HepG2 (cell line): Measurements from ENCODE around the gene BMAL1. TPM values are rescaled to one million over a fixed set of nuclear protein-coding genes. Genes with fewer than 3 reads are reported as not detected.

Source experiments
- ATAC-seq: fragments of 200-7000 bp; cut with Tn5 transposase; 3 replicates; pipeline ENCODE4 v1.9.1; 2020; ENCODE audit warnings: mild to moderate bottlenecking, moderate library complexity
- BruUV-seq: library from RNA; stranded (reverse); fragments of 400-500 nt; replicated peaks from 2 replicates; lab custom pipeline; 2021; lab: Mats Ljungman, UMichigan
- CTCF ChIA-PET: fragments of 300-600 bp; formaldehyde crosslinking; extraction: SDS; loops from one replicate; lab custom pipeline; 2021; ENCODE audit warnings: low total read pairs, inconsistent platforms, low intra/inter-chr PET ratio; lab: Yijun Ruan, JAX
- POLR2A ChIA-PET: fragments of 350-600 bp; sonication (Branson Sonifier 250); formaldehyde crosslinking; loops from one replicate; lab custom pipeline; 2020; ENCODE audit warnings: antibody characterized with exemption, inconsistent platforms; lab: Yijun Ruan, JAX
- DNase-seq: peaks from one replicate; pipeline ENCODE4 v3.0.0-alpha.2; 2015; ENCODE audit warnings: low spot score
- FAIRE-seq: peaks from 3 replicates; lab custom pipeline; 2011; peaks lifted over from hg19 to GRCh38; lab: Jason Lieb, UNC
- H2AFZ ChIP-seq: one replicate; pipeline ENCODE4 v1.6.1; 2011; ENCODE audit warnings: low read length, inconsistent platforms
- H3K27ac ChIP-seq: fragments of 300-600 bp; 3 replicates; pipeline ENCODE4 v1.8.0; 2011; ENCODE audit warnings: mixed run types, mild to moderate bottlenecking, mixed read lengths, low read length, inconsistent platforms; ENCODE audit not compliant: insufficient read depth; ENCODE audit errors: extremely low read length
- H3K27me3 ChIP-seq, 2 experiments: fragments of 200-600 bp in 1 of 2; 2 replicates in 1 of 2; 3 replicates in 1 of 2; pipeline versions ENCODE4 v1.6.0 to v1.8.0; 2011; ENCODE audit warnings: low read length in 2 of 2, mild to moderate bottlenecking in 2 of 2, moderate library complexity in 2 of 2, inconsistent platforms in 1 of 2; ENCODE audit not compliant: insufficient read depth in 2 of 2, control insufficient read depth in 1 of 2
- H3K36me3 ChIP-seq, 2 experiments: fragments of 200-600 bp in 1 of 2; replicated peaks in 1 of 2; 2 replicates in 1 of 2; 3 replicates in 1 of 2; pipeline versions ENCODE4 v1.5.1 to v1.8.0; 2011; ENCODE audit warnings: low read length in 2 of 2, inconsistent platforms in 1 of 2; ENCODE audit not compliant: insufficient read depth in 2 of 2, control insufficient read depth in 1 of 2
- H3K4me1 ChIP-seq: 2 replicates; pipeline ENCODE4 v1.5.1; 2012; ENCODE audit warnings: low read length, inconsistent platforms; ENCODE audit not compliant: insufficient read depth
- H3K4me2 ChIP-seq: 2 replicates; pipeline ENCODE4 v1.6.0; 2011; ENCODE audit warnings: low read depth, low read length, inconsistent platforms
- H3K4me3 ChIP-seq, 3 experiments: fragments of 200-600 bp in 1 of 3; sonication (generic), shearing (Covaris generic) in 1 of 3; replicated peaks in 1 of 3; 2 replicates each; pipeline ENCODE4 v1.5.1; 2011 to 2016; ENCODE audit warnings: low read length in 3 of 3, inconsistent platforms in 2 of 3, low read depth in 2 of 3, mild to moderate bottlenecking in 2 of 3, control low read depth in 1 of 3, mixed read lengths in 1 of 3; ENCODE audit not compliant: insufficient read depth in 1 of 3
- H3K79me2 ChIP-seq: one replicate; pipeline ENCODE4 v1.6.1; 2011; ENCODE audit warnings: low read length, inconsistent platforms; ENCODE audit not compliant: insufficient read depth
- H3K9ac ChIP-seq: 2 replicates; pipeline ENCODE4 v1.6.0; 2011; ENCODE audit warnings: mild to moderate bottlenecking, low read depth, low read length, inconsistent platforms; ENCODE audit not compliant: insufficient read depth
- H3K9me3 ChIP-seq: 2 replicates; pipeline ENCODE4 v1.5.1; 2012; ENCODE audit warnings: mild to moderate bottlenecking, low read length
- H4K20me1 ChIP-seq: 2 replicates; pipeline ENCODE4 v1.6.0; 2011; ENCODE audit warnings: inconsistent platforms, mild to moderate bottlenecking, low read length, moderate library complexity; ENCODE audit not compliant: insufficient read depth
- ARNTL ChIP-seq: sonication (generic); formaldehyde crosslinking; IDR thresholded peaks from 2 replicates; pipeline ENCODE4 v1.4.0; 2020; ENCODE audit warnings: mild to moderate bottlenecking, missing genetic modification reagents
- ATF1 ChIP-seq: IDR thresholded peaks from 2 replicates; pipeline ENCODE4 v1.6.1; 2016; ENCODE audit warnings: mild to moderate bottlenecking, control low read depth
- FOSL2 ChIP-seq: sonication (generic); formaldehyde crosslinking; IDR thresholded peaks from 2 replicates; pipeline ENCODE4 v1.4.0; 2020; ENCODE audit warnings: missing genetic modification reagents
- NBN ChIP-seq: fragments of 450-650 bp; conservative IDR thresholded peaks from 2 replicates; pipeline ENCODE4 v1.6.1; 2017
- RCOR2 ChIP-seq: IDR thresholded peaks from 2 replicates; pipeline ENCODE4 v1.6.1; 2016; ENCODE audit warnings: missing biosample characterization, missing genetic modification reagents
- SMARCC2 ChIP-seq: fragments of 450-650 bp; IDR thresholded peaks from 2 replicates; pipeline ENCODE4 v1.6.1; 2017; ENCODE audit warnings: antibody characterized with exemption, mild to moderate bottlenecking
- SMARCE1 ChIP-seq: fragments of 450-650 bp; IDR thresholded peaks from 2 replicates; pipeline ENCODE4 v1.6.1; 2017; ENCODE audit warnings: borderline replicate concordance
- SOX5 ChIP-seq: IDR thresholded peaks from 2 replicates; pipeline ENCODE4 v1.6.1; 2016; ENCODE audit warnings: borderline replicate concordance
- SSRP1 ChIP-seq: IDR thresholded peaks from 2 replicates; pipeline ENCODE4 v1.6.1; 2016; ENCODE audit warnings: control low read depth
- ZNF563 ChIP-seq: sonication (generic); formaldehyde crosslinking; IDR thresholded peaks from 2 replicates; pipeline ENCODE4 v1.8.0; 2022; ENCODE audit warnings: mild to moderate bottlenecking, moderate library complexity, missing genetic modification reagents
- ZNF652 ChIP-seq: IDR thresholded peaks from 2 replicates; pipeline ENCODE4 v1.6.1; 2016; ENCODE audit warnings: low read depth, borderline replicate concordance
- ZNF704 ChIP-seq: sonication (generic); formaldehyde crosslinking; IDR thresholded peaks from 2 replicates; pipeline ENCODE4 v1.8.1; 2023; ENCODE audit warnings: mild to moderate bottlenecking, inconsistent platforms, moderate library complexity, missing genetic modification reagents, borderline replicate concordance
- ZNF766 ChIP-seq: sonication (generic); formaldehyde crosslinking; IDR thresholded peaks from 2 replicates; pipeline ENCODE4 v1.5.0; 2020; ENCODE audit warnings: missing genetic modification reagents, borderline replicate concordance
- WGBS: methylation state at CpG from one replicate; pipeline ENCODE4 v1.1.6; 2017; ENCODE audit warnings: low lambda C conversion rate; 5-methylcytosine and 5-hydroxymethylcytosine counted together
- in situ Hi-C: cut with HindIII; loops from 2 replicates; pipeline ENCODE4 v1.10.0; 2017; ENCODE audit warnings: low pct_unique_long_range_greater_than_20kb; ENCODE audit not compliant: extremely low pct_ligation_motif_present
- intact Hi-C: fragments of 100-400 bp; cut with micrococcal nuclease; formaldehyde crosslinking; loops from one replicate; pipeline ENCODE4 v1.10.0; 2022; ENCODE audit not compliant: unreplicated experiment
- polyA plus RNA-seq, 8 experiments: library from polyadenylated mRNA; depleted of rRNA in 3 of 8; stranded (reverse) in 7 of 8; unstranded in 1 of 8; fragments of >200 nt; fragmentation: Illumina TruSeq in 4 of 8; extraction: Trizol in 4 of 8; gene quantifications; 2 replicates each; pipeline versions ENCODE4 v1.2.1 to v1.2.3, GENCODE V29; 2011 to 2016; ENCODE audit warnings: low read depth in 4 of 8, missing spikeins in 1 of 8, mixed read lengths in 1 of 8; ENCODE audit not compliant: insufficient read depth in 1 of 8
- total RNA-seq, 5 experiments: library from RNA; depleted of rRNA; stranded (reverse); fragments of >200 nt; fragmentation: Illumina TruSeq; extraction: Trizol; gene quantifications; 2 replicates each; pipeline ENCODE4 v1.2.3, GENCODE V29; 2016; ENCODE audit warnings: low read depth in 1 of 5
- TF ChIP-seq, protein P1 (sequence below): sonication (generic); formaldehyde crosslinking; IDR thresholded peaks from 2 replicates; pipeline ENCODE4 v1.8.1; 2023; ENCODE audit warnings: mild to moderate bottlenecking, moderate library complexity, missing genetic modification reagents
- TF ChIP-seq, protein P2 (sequence below): sonication (generic); formaldehyde crosslinking; IDR thresholded peaks from 2 replicates; pipeline ENCODE4 v1.8.1; 2023; ENCODE audit warnings: mild to moderate bottlenecking, missing genetic modification reagents, borderline replicate concordance

The BMAL1 gene
- total and polyA plus RNA-seq, 2 of the 13 experiments (the other 11 are each of a cell fraction or from before 2014, with no cell fraction given), result 4.5 to 4.8 TPM

GRCh38 chr11:13318498-13319295 is 41.1 kb downstream of the BMAL1 start:
- Histone ChIP-seq H3K4me3 (peak overlapping the region in 1 of 3 experiments; percentile 18; a peak in 1 of 6 replicates), H3K9ac (no peak overlapping the region), H2AFZ (no peak overlapping the region), H3K4me1 (peaks cover 19% of the 10 kb centered on the region; the same call in 1 of the 2 replicates), H3K27ac (no peak overlapping the region), H3K27me3 (no peaks in the 10 kb centered on the region; a peak in 1 of 5 replicates), H3K36me3 (no peaks in the 10 kb centered on the region), H3K9me3 (no peaks in the 10 kb centered on the region), H3K4me2 (peak overlapping the region; percentile 51), H3K79me2 (no peaks in the 10 kb centered on the region), H4K20me1 (no peaks in the 10 kb centered on the region)
- POLR2A ChIA-PET, result no interaction called here
- FAIRE-seq (no peak), ATAC-seq (no peak), DNase-seq (no peak)
- intact Hi-C loops (no loop called here), in situ Hi-C loops (no loop called here)
- CTCF ChIA-PET, result no interaction called here
- BruUV-seq, result no TSS peak
- TF ChIP-seq ZNF766 (CRISPR knock-in tag), result no peak
- TF ChIP-seq, protein P1, sequence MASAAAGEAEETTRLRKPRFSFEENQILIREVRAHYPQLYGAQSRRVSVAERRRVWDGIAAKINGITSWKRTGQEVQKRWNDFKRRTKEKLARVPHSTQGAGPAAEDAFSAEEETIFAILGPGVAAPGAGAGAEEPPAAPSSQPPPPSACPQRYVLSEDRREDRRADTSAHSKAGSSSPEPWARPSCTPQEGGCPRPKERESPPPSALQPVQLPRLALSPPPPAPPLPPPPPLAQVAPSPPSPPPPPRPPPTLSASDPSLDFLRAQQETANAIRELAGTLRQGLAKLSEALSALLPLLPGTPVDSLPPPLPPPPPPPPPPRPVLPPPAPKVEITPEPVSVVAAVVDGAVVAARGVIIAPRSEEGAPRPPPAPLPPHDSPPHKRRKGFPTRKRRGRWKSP, result no peak
- no peak for TF ChIP-seq SSRP1 (CRISPR knock-in tag)
- no peak for TF ChIP-seq ZNF563 (CRISPR knock-in tag)
- TF ChIP-seq ATF1 (CRISPR knock-in tag), result no peak
- no peak for TF ChIP-seq NBN
- no peak for TF ChIP-seq RCOR2 (CRISPR knock-in tag)
- no peak for TF ChIP-seq SOX5
- TF ChIP-seq ARNTL, result no peak
- TF ChIP-seq FOSL2 (CRISPR knock-in tag), result no peak
- no peak for TF ChIP-seq ZNF704 (CRISPR knock-in tag)
- no peak for TF ChIP-seq ZNF652 (CRISPR knock-in tag)
- TF ChIP-seq, protein P2, sequence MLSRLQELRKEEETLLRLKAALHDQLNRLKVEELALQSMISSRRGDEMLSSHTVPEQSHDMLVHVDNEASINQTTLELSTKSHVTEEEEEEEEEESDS, result no peak
- TF ChIP-seq SMARCC2, result no peak
- no peak for TF ChIP-seq SMARCE1
- 3% methylated on average over 2 of the region's 2 CpGs for WGBS
